ENCODE results near the gene NKX2-4. TPM values are rescaled to one million over a fixed set of nuclear protein-coding genes. Genes with fewer than 3 reads are reported as not detected.

The NKX2-4 gene
- total RNA-seq, 4 donors from 2014 or later = not detected

DNA sequence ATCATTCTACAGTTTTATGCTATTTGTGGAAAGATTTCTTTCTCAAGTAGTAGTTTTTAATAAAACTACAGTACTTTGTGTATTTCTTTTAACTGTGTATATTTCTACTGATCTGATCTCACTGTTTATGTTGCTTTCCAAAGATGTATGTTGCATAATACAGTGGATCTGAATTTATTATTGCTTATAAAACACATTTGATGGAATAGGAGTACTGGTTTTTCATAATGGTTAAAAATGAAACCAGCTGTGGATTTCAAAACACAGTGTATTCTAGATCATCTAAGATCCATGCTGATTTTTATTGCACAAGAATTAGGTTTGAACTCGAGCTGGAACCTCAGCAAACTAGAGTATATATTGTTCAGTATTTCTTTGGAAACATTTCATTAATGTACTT lies 8.0 kb downstream of the NKX2-4 start:
- TF ChIP-seq POLR2A (IDR thresholded peaks at IDR 0.05) = no peak
- TF ChIP-seq, protein P1, sequence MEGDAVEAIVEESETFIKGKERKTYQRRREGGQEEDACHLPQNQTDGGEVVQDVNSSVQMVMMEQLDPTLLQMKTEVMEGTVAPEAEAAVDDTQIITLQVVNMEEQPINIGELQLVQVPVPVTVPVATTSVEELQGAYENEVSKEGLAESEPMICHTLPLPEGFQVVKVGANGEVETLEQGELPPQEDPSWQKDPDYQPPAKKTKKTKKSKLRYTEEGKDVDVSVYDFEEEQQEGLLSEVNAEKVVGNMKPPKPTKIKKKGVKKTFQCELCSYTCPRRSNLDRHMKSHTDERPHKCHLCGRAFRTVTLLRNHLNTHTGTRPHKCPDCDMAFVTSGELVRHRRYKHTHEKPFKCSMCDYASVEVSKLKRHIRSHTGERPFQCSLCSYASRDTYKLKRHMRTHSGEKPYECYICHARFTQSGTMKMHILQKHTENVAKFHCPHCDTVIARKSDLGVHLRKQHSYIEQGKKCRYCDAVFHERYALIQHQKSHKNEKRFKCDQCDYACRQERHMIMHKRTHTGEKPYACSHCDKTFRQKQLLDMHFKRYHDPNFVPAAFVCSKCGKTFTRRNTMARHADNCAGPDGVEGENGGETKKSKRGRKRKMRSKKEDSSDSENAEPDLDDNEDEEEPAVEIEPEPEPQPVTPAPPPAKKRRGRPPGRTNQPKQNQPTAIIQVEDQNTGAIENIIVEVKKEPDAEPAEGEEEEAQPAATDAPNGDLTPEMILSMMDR (IDR thresholded peaks at IDR 0.05) = no peak
- intact Hi-C loops (cut with DNase I; ENCODE audit: low total_unique reads) = no loop called here
- Histone ChIP-seq H3K27ac (no peak overlapping the region), H3K4me3 (no peak overlapping the region), H3K4me1 (no peaks in the 10 kb centered on the region), H3K36me3 (no peaks in the 10 kb centered on the region), H3K27me3 (peaks cover 0 to 23% of the 10 kb centered on the region in 2 donors), H3K9me3 (no peaks in the 10 kb centered on the region)
- no peak for DNase-seq

DNA sequence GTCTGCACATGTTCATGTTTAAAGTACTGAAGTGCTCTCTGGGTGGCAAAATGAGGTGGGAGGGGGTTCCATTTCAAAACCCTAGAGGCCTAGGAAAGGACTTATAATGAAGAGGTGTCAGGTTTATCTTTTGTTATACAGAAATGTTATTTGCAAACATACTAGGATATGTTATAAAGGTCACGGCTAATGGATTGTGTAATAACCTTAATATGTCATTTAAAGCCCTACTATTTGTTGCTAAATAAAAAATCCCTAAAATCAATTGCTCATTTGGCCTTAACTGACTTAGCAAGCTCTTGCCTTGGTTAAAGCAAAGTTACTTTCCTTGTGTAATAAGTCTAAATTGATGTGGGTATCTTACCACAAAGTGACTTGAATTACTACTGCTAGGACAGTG lies 8.8 kb downstream of the NKX2-4 start:
- no peaks in the 10 kb centered on the region for H3K36me3 ChIP-seq
- H3K4me1 ChIP-seq = no peaks in the 10 kb centered on the region

DNA sequence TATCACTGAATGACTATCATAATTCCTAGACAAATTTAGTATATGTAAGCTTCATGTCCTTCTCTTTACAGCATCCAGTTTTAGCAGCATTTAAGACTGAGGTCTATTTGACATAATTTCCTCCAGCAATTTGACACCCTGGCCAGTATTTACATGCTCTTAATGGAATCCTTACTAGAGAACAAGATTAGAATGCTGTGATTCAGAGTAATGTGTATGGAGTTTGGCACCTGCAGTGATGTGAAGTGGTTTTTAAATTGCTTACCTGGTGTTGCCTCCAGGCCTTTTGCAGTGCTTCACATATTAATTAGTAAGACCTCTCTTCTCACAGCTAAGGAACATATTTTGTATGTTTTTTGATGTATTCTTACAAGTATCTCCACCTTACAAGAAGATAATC lies 9.8 kb downstream of the NKX2-4 start:
- Histone ChIP-seq H3K4me3 (no peak overlapping the region), H3K4me1 (no peaks in the 10 kb centered on the region), H3K27ac (no peak overlapping the region), H3K9me3 (no peaks in the 10 kb centered on the region), H3K36me3 (no peaks in the 10 kb centered on the region), H3K27me3 (peaks cover 0 to 4% of the 10 kb centered on the region in 2 donors)
- intact Hi-C loops (cut with DNase I; ENCODE audit: low total_unique reads) = no loop called here
- TF ChIP-seq, protein P1 (IDR thresholded peaks at IDR 0.05) = no peak
- no peak for TF ChIP-seq POLR2A (IDR thresholded peaks at IDR 0.05)
- DNase-seq = no peak

More for the DNA sequence above, 8.8 kb downstream of the NKX2-4 start:
- Histone ChIP-seq H3K9me3 (no peaks in the 10 kb centered on the region), H3K27me3 (peaks cover 0 to 15% of the 10 kb centered on the region in 2 donors), H3K4me3 (no peak overlapping the region), H3K27ac (no peak overlapping the region)
- DNase-seq = no peak
- intact Hi-C loops (cut with DNase I; ENCODE audit: low total_unique reads) = no loop called here
- no peak for TF ChIP-seq POLR2A (IDR thresholded peaks at IDR 0.05)
- TF ChIP-seq, protein P1 (IDR thresholded peaks at IDR 0.05) = no peak

DNA sequence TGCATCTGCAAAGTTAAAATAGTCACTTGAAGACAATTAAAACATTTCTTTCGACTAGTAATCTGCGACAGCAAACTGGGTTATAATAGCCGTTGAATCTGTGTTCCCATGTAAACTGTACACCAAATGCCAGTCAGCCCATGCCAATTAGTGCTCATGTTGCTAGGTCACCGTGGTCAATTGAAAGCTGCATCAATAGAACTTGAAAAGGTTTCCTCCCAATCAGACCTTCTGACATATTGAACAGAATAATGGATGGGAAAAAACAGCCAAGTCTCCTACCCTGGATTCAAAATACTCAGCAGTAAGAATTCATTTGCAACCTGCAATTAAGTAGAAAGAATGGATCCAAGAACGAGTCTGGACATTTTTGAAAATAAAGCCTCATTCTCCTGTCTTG lies 11.2 kb downstream of the NKX2-4 start:
- H3K9me3 ChIP-seq = no peaks in the 10 kb centered on the region
- no peaks in the 10 kb centered on the region for H3K36me3 ChIP-seq
- no peaks in the 10 kb centered on the region for H3K4me1 ChIP-seq
- TF ChIP-seq, protein P1 (IDR thresholded peaks at IDR 0.05) = no peak
- no peak for TF ChIP-seq POLR2A (IDR thresholded peaks at IDR 0.05)
- no peak for DNase-seq
- intact Hi-C loops (cut with DNase I; ENCODE audit: low total_unique reads) = no loop called here
- no peaks in the 10 kb centered on the region for H3K27me3 ChIP-seq
- no peak overlapping the region for H3K4me3 ChIP-seq
- no peak overlapping the region for H3K27ac ChIP-seq

DNA sequence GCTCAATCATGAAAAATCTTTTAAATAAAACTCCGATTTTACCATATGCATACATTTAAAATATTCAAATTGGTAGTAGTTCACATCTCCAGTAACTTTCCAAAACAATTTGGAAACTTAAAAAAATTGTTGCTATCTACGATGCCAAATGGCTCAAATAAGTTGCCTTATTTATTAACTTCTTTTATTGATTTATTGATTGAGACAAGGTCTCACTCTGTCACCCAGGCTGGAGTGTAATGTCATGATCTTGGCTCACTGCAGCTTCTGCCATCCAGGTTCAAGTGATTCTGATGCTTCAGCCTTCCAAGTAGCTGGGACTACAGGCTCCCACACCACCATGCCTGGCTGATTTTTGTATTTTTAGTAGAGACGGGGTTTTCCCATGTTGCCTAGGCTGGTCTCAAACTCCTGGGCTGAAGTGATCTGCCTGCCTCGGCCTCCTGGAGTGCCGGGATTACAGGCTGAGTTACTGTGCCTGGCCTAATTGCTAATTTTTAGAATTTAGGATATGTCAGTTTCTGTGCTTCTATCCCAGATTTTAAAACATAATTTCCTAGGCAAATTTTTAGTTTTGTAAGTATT lies 12.9 kb downstream of the NKX2-4 start:
- no peaks in the 10 kb centered on the region for H3K36me3 ChIP-seq
- DNase-seq = no peak
- H3K4me3 ChIP-seq = no peak overlapping the region
- no peaks in the 10 kb centered on the region for H3K27me3 ChIP-seq
- H3K27ac ChIP-seq = no peak overlapping the region
- no peaks in the 10 kb centered on the region for H3K4me1 ChIP-seq
- no peaks in the 10 kb centered on the region for H3K9me3 ChIP-seq
- intact Hi-C loops (cut with DNase I; ENCODE audit: low total_unique reads) = no loop called here
- no peak for TF ChIP-seq POLR2A (IDR thresholded peaks at IDR 0.05)
- TF ChIP-seq, protein P1 (IDR thresholded peaks at IDR 0.05) = no peak
